Ascending aorta (tissue), 2 donors: Measurements from ENCODE around the gene SLC19A1. TPM values are rescaled to one million over a fixed set of nuclear protein-coding genes. Genes with fewer than 3 reads are reported as not detected.

Experiments
- DNase-seq, 2 donors: peaks; one replicate each; pipeline ENCODE4 v3.0.0-alpha.2; 2019; ENCODE audit warnings: low spot score in 2 of 2
- H3K27ac ChIP-seq, 2 donors: fragments of 200-600 bp; sonication (generic); one replicate each; pipeline ENCODE4 v1.5.1; 2016 to 2017; ENCODE audit warnings: mild to moderate bottlenecking in 1 of 2
- H3K27me3 ChIP-seq: fragments of 200-600 bp; sonication (generic); one replicate; pipeline ENCODE4 v1.5.1; 2017
- H3K36me3 ChIP-seq, 2 donors: fragments of 200-600 bp; sonication (generic); one replicate each; pipeline ENCODE4 v1.5.1; 2016
- H3K4me1 ChIP-seq, 2 donors: fragments of 200-600 bp; sonication (generic); one replicate each; pipeline ENCODE4 v1.5.1; 2016 to 2017; ENCODE audit warnings: mild to moderate bottlenecking in 1 of 2
- H3K4me3 ChIP-seq, 2 donors: fragments of 200-600 bp; sonication (generic); one replicate each; pipeline ENCODE4 v1.5.1; 2016 to 2017; ENCODE audit warnings: mild to moderate bottlenecking in 1 of 2
- H3K9me3 ChIP-seq, 2 donors: fragments of 200-600 bp; sonication (generic); one replicate each; pipeline ENCODE4 v1.5.1; 2016
- intact Hi-C: fragments of 100-400 bp; cut with DNase I; formaldehyde crosslinking; loops from one replicate; pipeline ENCODE4 v1.15.1; 2023
- total RNA-seq: library from RNA; depleted of rRNA; stranded (reverse); fragments of >200 nt; gene quantifications from one replicate; pipeline ENCODE4 v1.1.0, GENCODE V29; 2016
- TF ChIP-seq, protein P1 (sequence below), 3 experiments: fragments of 200-600 bp in 2 of 3; fragments of 450-650 bp in 1 of 3; sonication (generic) in 2 of 3; IDR thresholded peaks; one replicate each; pipeline ENCODE4 v1.5.1; 2016 to 2019; ENCODE audit warnings: antibody characterized with exemption in 3 of 3, mild to moderate bottlenecking in 1 of 3, moderate library complexity in 1 of 3

SLC19A1 gene
- total RNA-seq, 1 donor from 2014 or later: 8.4 TPM

DNA sequence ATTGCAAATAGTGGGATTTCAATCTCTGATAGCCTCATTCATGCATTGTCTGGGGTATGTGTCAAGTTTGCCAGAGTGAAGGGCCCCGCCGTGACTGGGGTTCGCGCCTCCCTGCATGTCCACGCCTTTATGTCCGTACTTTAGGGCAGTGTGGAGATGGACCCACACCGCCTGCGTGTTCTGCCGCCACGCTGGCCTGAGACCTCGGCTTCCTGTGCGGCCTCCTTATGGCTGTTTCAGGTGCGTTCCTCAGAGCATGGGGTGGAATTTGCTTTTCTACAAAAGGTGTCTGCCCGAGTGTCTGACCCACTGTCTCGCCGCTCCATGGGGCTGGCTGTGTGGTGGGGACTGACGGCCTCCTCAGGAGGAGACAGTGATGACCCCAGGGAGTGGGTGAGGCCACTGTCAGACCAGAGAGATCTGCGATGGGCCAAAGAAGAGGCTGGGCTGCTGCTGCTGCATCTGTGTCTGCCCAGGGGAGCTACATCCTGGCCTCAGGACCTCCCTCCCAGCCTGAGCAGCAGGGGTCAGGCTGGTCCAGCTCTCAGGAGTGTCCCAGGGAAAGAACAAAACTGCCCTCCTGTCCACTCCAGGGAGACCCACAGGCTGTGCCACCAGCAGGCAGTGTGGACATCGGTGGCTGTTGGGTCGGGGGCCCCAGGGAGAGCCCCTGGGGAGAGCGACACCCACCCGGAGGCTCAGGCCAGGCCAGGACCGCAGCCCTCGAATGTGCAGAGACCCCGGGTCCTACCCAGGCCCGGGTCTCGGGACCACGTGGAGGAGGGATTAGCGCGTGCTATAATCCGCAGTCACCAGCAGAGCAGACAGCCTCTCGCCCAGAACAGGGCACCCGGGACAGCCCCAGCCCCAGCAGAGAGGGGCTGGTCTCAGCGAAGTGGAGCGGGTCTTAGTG is 9.8 kb upstream of the SLC19A1 start:
- H3K4me1 ChIP-seq: no peaks in the 10 kb centered on the region
- H3K4me3 ChIP-seq: no peak overlapping the region
- DNase-seq: no peak
- no peaks in the 10 kb centered on the region for H3K9me3 ChIP-seq
- no peaks in the 10 kb centered on the region for H3K36me3 ChIP-seq
- intact Hi-C loops: loop anchor here (10.0 kb wide), 1 partner anchor 773 kb away; the partner anchor contains the start of genes C21orf58 and PCNT
- H3K27me3 ChIP-seq: no peaks in the 10 kb centered on the region
- H3K27ac ChIP-seq: peak overlapping the region in 1 of 2 donors; percentile 26
- TF ChIP-seq, protein P1, sequence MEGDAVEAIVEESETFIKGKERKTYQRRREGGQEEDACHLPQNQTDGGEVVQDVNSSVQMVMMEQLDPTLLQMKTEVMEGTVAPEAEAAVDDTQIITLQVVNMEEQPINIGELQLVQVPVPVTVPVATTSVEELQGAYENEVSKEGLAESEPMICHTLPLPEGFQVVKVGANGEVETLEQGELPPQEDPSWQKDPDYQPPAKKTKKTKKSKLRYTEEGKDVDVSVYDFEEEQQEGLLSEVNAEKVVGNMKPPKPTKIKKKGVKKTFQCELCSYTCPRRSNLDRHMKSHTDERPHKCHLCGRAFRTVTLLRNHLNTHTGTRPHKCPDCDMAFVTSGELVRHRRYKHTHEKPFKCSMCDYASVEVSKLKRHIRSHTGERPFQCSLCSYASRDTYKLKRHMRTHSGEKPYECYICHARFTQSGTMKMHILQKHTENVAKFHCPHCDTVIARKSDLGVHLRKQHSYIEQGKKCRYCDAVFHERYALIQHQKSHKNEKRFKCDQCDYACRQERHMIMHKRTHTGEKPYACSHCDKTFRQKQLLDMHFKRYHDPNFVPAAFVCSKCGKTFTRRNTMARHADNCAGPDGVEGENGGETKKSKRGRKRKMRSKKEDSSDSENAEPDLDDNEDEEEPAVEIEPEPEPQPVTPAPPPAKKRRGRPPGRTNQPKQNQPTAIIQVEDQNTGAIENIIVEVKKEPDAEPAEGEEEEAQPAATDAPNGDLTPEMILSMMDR (IDR thresholded peaks at IDR 0.05): no peak

DNA sequence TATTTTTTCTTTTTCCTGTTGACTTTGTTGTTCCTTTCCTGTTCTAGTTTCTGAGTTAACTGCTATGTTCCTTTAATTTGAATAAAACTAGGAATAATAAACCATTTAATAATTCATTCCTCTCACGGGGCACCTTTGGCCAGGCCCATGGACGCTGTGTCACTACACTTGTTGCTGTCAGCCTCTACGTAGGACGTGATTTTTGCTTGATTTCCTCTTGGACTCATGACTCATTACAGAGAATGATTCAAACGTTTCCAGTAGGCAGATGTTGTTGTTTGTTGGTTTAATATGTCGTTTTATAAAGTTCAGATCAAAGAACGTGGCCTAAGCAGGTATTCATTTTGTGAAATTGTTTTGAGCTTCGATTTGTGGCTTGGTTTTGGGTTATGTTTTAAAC is 9.1 kb upstream of the SLC19A1 start:
- TF ChIP-seq, protein P1 (IDR thresholded peaks at IDR 0.05): no peak
- H3K36me3 ChIP-seq: no peaks in the 10 kb centered on the region
- no peak for DNase-seq
- H3K9me3 ChIP-seq: no peaks in the 10 kb centered on the region
- intact Hi-C loops: loop anchor here (10.0 kb wide), 1 partner anchor 773 kb away; the partner anchor contains the start of genes C21orf58 and PCNT
- H3K27me3 ChIP-seq: no peaks in the 10 kb centered on the region
- no peaks in the 10 kb centered on the region for H3K4me1 ChIP-seq
- H3K27ac ChIP-seq: peak overlapping the region in 1 of 2 donors; percentile 46
- H3K4me3 ChIP-seq: no peak overlapping the region

DNA sequence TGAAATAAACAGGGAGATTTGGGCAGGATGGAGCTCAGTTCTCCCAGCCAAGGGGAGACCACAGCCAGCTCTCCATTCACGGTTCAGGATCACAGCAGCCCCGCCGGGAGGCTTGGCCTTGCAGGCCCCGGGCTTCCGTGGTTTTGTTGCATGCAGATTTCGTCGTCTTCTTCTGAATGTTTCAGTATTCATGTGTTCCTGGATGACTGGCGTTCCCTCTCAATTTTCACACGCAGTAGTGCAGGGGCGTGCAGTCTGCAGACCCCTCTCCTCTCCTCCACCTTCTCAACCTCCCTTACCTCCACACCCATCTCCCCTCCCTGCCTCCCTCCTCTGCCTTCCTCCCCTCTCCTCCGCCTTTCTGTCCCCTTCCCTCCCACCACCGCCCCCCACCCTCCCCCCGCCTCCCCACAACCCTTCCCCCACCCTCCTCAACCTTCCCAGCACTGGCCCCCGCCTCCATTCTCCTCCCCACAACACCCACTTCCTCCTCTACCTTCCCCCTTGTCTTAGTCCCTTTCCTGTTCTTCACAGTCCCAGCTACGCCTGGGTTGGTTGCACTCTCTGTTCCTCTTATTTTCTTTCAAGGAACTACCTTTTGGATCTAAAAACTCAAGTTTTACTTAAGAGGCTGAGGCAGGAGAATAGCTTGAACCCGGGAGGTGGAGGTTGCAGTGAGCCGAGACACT is 8.4 kb upstream of the SLC19A1 start:
- Histone ChIP-seq H3K36me3 (no peaks in the 10 kb centered on the region), H3K4me3 (no peak overlapping the region), H3K4me1 (no peaks in the 10 kb centered on the region), H3K27me3 (no peaks in the 10 kb centered on the region), H3K9me3 (no peaks in the 10 kb centered on the region), H3K27ac (peak overlapping the region in 1 of 2 donors; percentile 46)
- TF ChIP-seq, protein P1 (IDR thresholded peaks at IDR 0.05): no peak
- intact Hi-C loops: loop anchor here (10.0 kb wide), 1 partner anchor 774 kb away; the partner anchor contains the start of genes C21orf58 and PCNT
- no peak for DNase-seq

DNA sequence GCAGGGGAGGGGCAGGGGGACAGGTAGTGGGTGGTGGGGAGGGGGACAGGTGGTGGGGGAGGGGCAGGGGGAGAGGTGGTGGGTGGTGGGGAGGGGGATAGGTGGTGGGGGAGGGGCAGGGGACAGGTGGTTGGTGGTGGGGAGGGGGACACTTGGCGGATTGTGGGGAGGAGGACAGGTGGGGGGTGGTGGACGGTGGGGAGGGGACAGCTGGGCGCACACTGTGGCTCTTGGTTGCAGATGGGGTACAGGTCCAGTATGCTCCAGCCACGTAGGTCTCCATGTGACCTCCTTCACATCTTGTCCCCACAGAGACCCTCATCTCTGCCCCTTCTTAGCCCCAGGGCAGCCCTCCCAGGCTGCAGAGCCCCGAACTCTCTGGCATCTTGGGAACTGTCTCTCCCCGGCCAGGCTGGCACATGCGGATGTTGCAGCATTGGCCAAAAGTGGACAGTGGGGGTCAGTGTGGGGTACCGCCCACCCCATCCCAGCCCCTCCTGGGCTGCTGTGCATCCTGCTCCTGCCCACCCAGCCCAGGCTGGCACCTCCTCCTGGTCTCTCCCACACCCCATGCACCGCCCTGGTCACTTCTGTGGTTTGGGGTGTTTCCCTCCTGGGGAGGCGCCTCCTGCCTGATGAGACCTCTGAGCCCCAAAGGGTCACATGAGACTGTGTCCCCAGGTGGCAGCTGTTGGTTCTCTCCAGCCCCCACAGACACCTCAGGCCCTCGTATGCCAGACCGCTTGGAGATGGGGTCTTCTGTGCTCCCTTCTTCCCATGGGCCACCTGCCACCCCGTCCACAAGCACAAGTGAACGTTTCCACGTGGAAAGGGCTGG is 7.6 kb upstream of the SLC19A1 start:
- Histone ChIP-seq H3K27ac (no peak overlapping the region), H3K4me1 (no peaks in the 10 kb centered on the region), H3K36me3 (no peaks in the 10 kb centered on the region), H3K4me3 (no peak overlapping the region), H3K9me3 (no peaks in the 10 kb centered on the region), H3K27me3 (no peaks in the 10 kb centered on the region)
- no peak for DNase-seq
- intact Hi-C loops: loop anchor here (10.0 kb wide), 1 partner anchor 775 kb away; the partner anchor contains the start of genes C21orf58 and PCNT
- TF ChIP-seq, protein P1 (IDR thresholded peaks at IDR 0.05): no peak
